DND-41 (cell line): ENCODE data around the gene CXXC4.

Experiments used
- ATAC-seq: fragments of 200-7000 bp; cut with Tn5 transposase; 3 replicates; pipeline ENCODE4 v1.9.1; 2021; ENCODE audit warnings: low read depth; ENCODE audit not compliant: insufficient read depth
- DNase-seq: peaks from one replicate; pipeline ENCODE4 v3.0.0-alpha.2; 2020
- H2AFZ ChIP-seq: 2 replicates; pipeline ENCODE4 v1.6.0; 2012; ENCODE audit warnings: low read depth, low read length
- H3K27ac ChIP-seq: 2 replicates; pipeline ENCODE4 v1.5.1; 2012; ENCODE audit warnings: low read length, inconsistent platforms
- H3K27me3 ChIP-seq: fragments of 200-600 bp; sonication (generic); 2 replicates; pipeline ENCODE4 v1.6.0; 2012; ENCODE audit warnings: low read length, mild to moderate bottlenecking, inconsistent platforms; ENCODE audit not compliant: insufficient read depth, poor library complexity
- H3K36me3 ChIP-seq: 2 replicates; pipeline ENCODE4 v1.5.1; 2012; ENCODE audit warnings: low read length, inconsistent platforms; ENCODE audit not compliant: insufficient read depth
- H3K4me1 ChIP-seq: 2 replicates; pipeline ENCODE4 v1.5.1; 2012; ENCODE audit warnings: mild to moderate bottlenecking, low read length; ENCODE audit not compliant: insufficient read depth
- H3K4me2 ChIP-seq: 2 replicates; pipeline ENCODE4 v1.6.0; 2012; ENCODE audit warnings: mild to moderate bottlenecking, moderate library complexity, low read length, inconsistent platforms; ENCODE audit not compliant: insufficient read depth
- H3K4me3 ChIP-seq, 2 experiments: fragments of 200-600 bp in 1 of 2; shearing (Covaris generic) in 1 of 2; 2 replicates each; pipeline ENCODE4 v1.5.1; 2012 to 2016; ENCODE audit warnings: inconsistent platforms in 2 of 2, low read length in 2 of 2, mild to moderate bottlenecking in 2 of 2, low read depth in 1 of 2, moderate library complexity in 1 of 2
- H3K79me2 ChIP-seq: 2 replicates; pipeline ENCODE4 v1.6.0; 2012; ENCODE audit warnings: low read length, inconsistent platforms; ENCODE audit not compliant: insufficient read depth
- H3K9ac ChIP-seq: 2 replicates; pipeline ENCODE4 v1.6.0; 2012; ENCODE audit warnings: low read depth, mild to moderate bottlenecking, inconsistent platforms, low read length, moderate library complexity
- H3K9me3 ChIP-seq: 2 replicates; pipeline ENCODE4 v1.5.1; 2012; ENCODE audit warnings: low read length, moderate library complexity, mild to moderate bottlenecking, inconsistent platforms; ENCODE audit not compliant: insufficient read depth, severe bottlenecking
- H4K20me1 ChIP-seq: 2 replicates; pipeline ENCODE4 v1.6.0; 2012; ENCODE audit warnings: low read length; ENCODE audit not compliant: insufficient read depth
- CTCF ChIP-seq: IDR thresholded peaks from 2 replicates; pipeline ENCODE4 v1.5.1; 2012; ENCODE audit warnings: borderline replicate concordance, low read length, moderate library complexity, mild to moderate bottlenecking; ENCODE audit not compliant: poor library complexity, severe bottlenecking; ENCODE audit errors: extremely low read depth
- EZH2 ChIP-seq: IDR thresholded peaks from 3 replicates; pipeline ENCODE4 v1.6.1; 2012; ENCODE audit warnings: borderline replicate concordance, low read depth, mild to moderate bottlenecking, moderate library complexity, low read length, inconsistent platforms; ENCODE audit not compliant: severe bottlenecking

The CXXC4 gene

DNA sequence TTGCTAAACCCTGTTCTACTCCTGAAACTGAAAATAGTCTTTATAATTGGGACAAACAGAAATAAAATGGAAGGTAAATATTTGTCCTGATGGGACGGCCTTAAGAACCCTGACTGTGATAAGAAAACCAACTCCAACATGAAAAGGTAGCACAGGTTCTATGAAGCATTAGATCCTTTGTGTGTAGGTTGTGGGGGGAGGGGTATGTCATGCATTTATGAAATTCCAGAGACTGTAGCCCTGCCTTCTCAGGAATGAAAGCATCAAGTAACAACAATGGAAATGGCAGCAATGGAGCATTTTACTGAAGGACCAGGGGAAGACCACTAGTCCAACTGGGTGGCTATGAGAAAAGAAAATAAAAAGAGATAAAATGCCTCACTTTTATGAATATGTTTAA lies 23.9 kb downstream of the CXXC4 start:
- Histone ChIP-seq H3K9ac (no peak overlapping the region), H3K4me3 (no peak overlapping the region), H3K4me1 (no peaks in the 10 kb centered on the region), H3K4me2 (no peak overlapping the region), H3K79me2 (no peaks in the 10 kb centered on the region), H3K27me3 (no peaks in the 10 kb centered on the region), H3K9me3 (no peaks in the 10 kb centered on the region), H2AFZ (no peak overlapping the region), H4K20me1 (no peaks in the 10 kb centered on the region), H3K27ac (no peak overlapping the region), H3K36me3 (no peaks in the 10 kb centered on the region)
- TF ChIP-seq CTCF (no peak), EZH2 (no peak)
- ATAC-seq (no peak), DNase-seq (no peak)

- TF ChIP-seq CTCF (no peak), EZH2 (no peak)
- H3K27ac ChIP-seq = no peak overlapping the region
- DNase-seq (no peak), ATAC-seq (no peak)
- H3K27me3 ChIP-seq = no peaks in the 10 kb centered on the region
- no peaks in the 10 kb centered on the region for H4K20me1 ChIP-seq
- no peaks in the 10 kb centered on the region for H3K4me1 ChIP-seq
- no peak overlapping the region for H3K4me2 ChIP-seq
- no peak overlapping the region for H2AFZ ChIP-seq
- no peaks in the 10 kb centered on the region for H3K9me3 ChIP-seq
- H3K4me3 ChIP-seq = no peak overlapping the region
- no peaks in the 10 kb centered on the region for H3K36me3 ChIP-seq
- H3K9ac ChIP-seq = no peak overlapping the region
- no peaks in the 10 kb centered on the region for H3K79me2 ChIP-seq
Observed at GRCh38 chr4:104469794-104470193, 24.9 kb downstream of the CXXC4 start.

DNA sequence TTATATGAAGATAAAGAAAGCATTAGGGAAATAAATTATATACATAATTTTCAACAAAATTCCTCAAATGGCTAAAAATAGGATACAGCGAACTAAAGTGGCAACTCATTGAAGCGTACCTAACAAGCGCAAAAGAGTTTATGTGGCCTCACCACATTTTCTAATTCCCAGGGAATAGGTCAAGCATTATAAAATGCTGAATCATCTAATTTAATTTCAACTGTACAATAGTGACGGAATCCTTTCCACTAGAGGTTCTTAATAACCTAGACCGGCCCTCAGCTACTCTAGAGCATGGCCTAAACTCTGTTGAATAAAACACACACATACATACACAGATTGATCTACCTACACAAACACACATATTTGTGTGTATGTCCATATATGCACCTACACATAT lies 29.1 kb downstream of the CXXC4 start:
- TF ChIP-seq EZH2 (no peak), CTCF (no peak)
- DNase-seq (no peak), ATAC-seq (no peak)
- no peaks in the 10 kb centered on the region for H3K4me1 ChIP-seq
- H4K20me1 ChIP-seq = no peaks in the 10 kb centered on the region
- no peak overlapping the region for H3K4me2 ChIP-seq
- no peak overlapping the region for H3K9ac ChIP-seq
- no peaks in the 10 kb centered on the region for H3K36me3 ChIP-seq
- no peaks in the 10 kb centered on the region for H3K27me3 ChIP-seq
- no peak overlapping the region for H3K4me3 ChIP-seq
- no peaks in the 10 kb centered on the region for H3K79me2 ChIP-seq
- H3K9me3 ChIP-seq = no peaks in the 10 kb centered on the region
- H2AFZ ChIP-seq = no peak overlapping the region
- H3K27ac ChIP-seq = no peak overlapping the region

- H3K9ac ChIP-seq = no peak overlapping the region
- TF ChIP-seq EZH2 (no peak), CTCF (no peak)
- no peak overlapping the region for H3K4me2 ChIP-seq
- ATAC-seq (no peak), DNase-seq (no peak)
- no peak overlapping the region for H3K4me3 ChIP-seq
- H3K36me3 ChIP-seq = no peaks in the 10 kb centered on the region
- no peak overlapping the region for H3K27ac ChIP-seq
- H2AFZ ChIP-seq = no peak overlapping the region
- no peaks in the 10 kb centered on the region for H3K4me1 ChIP-seq
- no peaks in the 10 kb centered on the region for H3K79me2 ChIP-seq
- no peaks in the 10 kb centered on the region for H4K20me1 ChIP-seq
- H3K27me3 ChIP-seq = no peaks in the 10 kb centered on the region
- H3K9me3 ChIP-seq = no peaks in the 10 kb centered on the region
Observed at GRCh38 chr4:104465201-104465600, 29.5 kb downstream of the CXXC4 start.
